ENCODE data around the gene PDE11A.

GRCh38 chr2:177908824-177909223 lies 163.8 kb downstream of the PDE11A start:
- no peak for TF ChIP-seq POLR2A (IDR thresholded peaks at IDR 0.05)
- no peak for TF ChIP-seq CTCF (IDR thresholded peaks at IDR 0.05 in 4 of 5, conservative IDR thresholded peaks at IDR 0.05 in 1 of 5)
